CD4-positive, CD25-positive, alpha-beta regulatory T cell (primary cell): ENCODE results near the gene PPIF. TPM values are rescaled to one million over a fixed set of nuclear protein-coding genes. Genes with fewer than 3 reads are reported as not detected.

ENCODE experiments used
- ATAC-seq, 2 donors: fragments of 150-1000 bp; cut with Tn5 transposase; one replicate each; pipeline ENCODE4 v1.10.0; 2021; ENCODE audit warnings: low read depth in 2 of 2, moderate number of reproducible peaks in 2 of 2, moderate library complexity in 1 of 2
- DNase-seq, 3 donors: peaks; one replicate each; pipeline versions ENCODE4 v3.0.0 to v3.0.0-alpha.2; 2012 to 2022; ENCODE audit warnings: mixed read lengths in 1 of 3
- H3K27ac ChIP-seq: one replicate; pipeline ENCODE4 v1.7.0; 2013; ENCODE audit warnings: mild to moderate bottlenecking, low read length; ENCODE audit not compliant: insufficient read depth, poor library complexity, severe bottlenecking
- H3K27me3 ChIP-seq: one replicate; pipeline ENCODE4 v1.7.0; 2013; ENCODE audit warnings: low read length; ENCODE audit not compliant: control insufficient read depth, insufficient read depth
- H3K36me3 ChIP-seq: one replicate; pipeline ENCODE4 v1.7.0; 2013; ENCODE audit warnings: mild to moderate bottlenecking, low read length, moderate library complexity; ENCODE audit not compliant: control insufficient read depth, insufficient read depth
- H3K4me1 ChIP-seq: 2 replicates; pipeline ENCODE4 v1.7.0; 2013; ENCODE audit warnings: mild to moderate bottlenecking, low read length; ENCODE audit not compliant: insufficient read depth, control insufficient read depth, poor library complexity, severe bottlenecking
- H3K4me3 ChIP-seq: one replicate; pipeline ENCODE4 v1.7.0; 2013; ENCODE audit warnings: low read depth, mild to moderate bottlenecking, low read length, moderate library complexity
- H3K9me3 ChIP-seq, 2 experiments: 1 replicate in 1 of 2; 2 replicates in 1 of 2; pipeline ENCODE4 v1.7.0; 2013; ENCODE audit warnings: low read length in 2 of 2, mild to moderate bottlenecking in 1 of 2, moderate library complexity in 1 of 2; ENCODE audit not compliant: control insufficient read depth in 2 of 2
- H3K27ac Mint-ChIP-seq, 3 donors: one replicate each; pipeline ENCODE4 v1.8.0; 2020 to 2022; ENCODE audit warnings: mild to moderate bottlenecking in 3 of 3, mixed read lengths in 3 of 3, moderate library complexity in 2 of 3
- H3K27me3 Mint-ChIP-seq: one replicate; pipeline ENCODE4 v1.8.0; 2022; ENCODE audit warnings: mild to moderate bottlenecking, mixed read lengths
- H3K36me3 Mint-ChIP-seq: one replicate; pipeline ENCODE4 v1.8.0; 2020; ENCODE audit warnings: mixed read lengths
- H3K4me1 Mint-ChIP-seq, 4 donors: one replicate each; pipeline ENCODE4 v1.8.0; 2020 to 2022; ENCODE audit warnings: mixed read lengths in 4 of 4, mild to moderate bottlenecking in 1 of 4
- H3K4me3 Mint-ChIP-seq, 4 donors: one replicate each; pipeline ENCODE4 v1.8.0; 2020 to 2022; ENCODE audit warnings: mild to moderate bottlenecking in 4 of 4, mixed read lengths in 4 of 4, moderate library complexity in 3 of 4
- H3K9me3 Mint-ChIP-seq, 7 donors: one replicate each; pipeline ENCODE4 v1.8.0; 2020 to 2022; ENCODE audit warnings: mixed read lengths in 7 of 7, mild to moderate bottlenecking in 3 of 7, moderate library complexity in 2 of 7
- polyA plus RNA-seq, 4 donors: library from polyadenylated mRNA; unstranded; fragments of 300-500 nt; fragmentation: Illumina TruSeq; gene quantifications; one replicate each; pipeline ENCODE4 v1.2.3, GENCODE V29; 2021
- total RNA-seq: library from RNA; stranded (reverse); gene quantifications from one replicate; pipeline ENCODE4 v1.2.3, GENCODE V29; 2022

Gene PPIF
- total and polyA plus RNA-seq, 5 donors from 2014 or later = 15.5 to 60.2 (median 18.0) TPM

DNA sequence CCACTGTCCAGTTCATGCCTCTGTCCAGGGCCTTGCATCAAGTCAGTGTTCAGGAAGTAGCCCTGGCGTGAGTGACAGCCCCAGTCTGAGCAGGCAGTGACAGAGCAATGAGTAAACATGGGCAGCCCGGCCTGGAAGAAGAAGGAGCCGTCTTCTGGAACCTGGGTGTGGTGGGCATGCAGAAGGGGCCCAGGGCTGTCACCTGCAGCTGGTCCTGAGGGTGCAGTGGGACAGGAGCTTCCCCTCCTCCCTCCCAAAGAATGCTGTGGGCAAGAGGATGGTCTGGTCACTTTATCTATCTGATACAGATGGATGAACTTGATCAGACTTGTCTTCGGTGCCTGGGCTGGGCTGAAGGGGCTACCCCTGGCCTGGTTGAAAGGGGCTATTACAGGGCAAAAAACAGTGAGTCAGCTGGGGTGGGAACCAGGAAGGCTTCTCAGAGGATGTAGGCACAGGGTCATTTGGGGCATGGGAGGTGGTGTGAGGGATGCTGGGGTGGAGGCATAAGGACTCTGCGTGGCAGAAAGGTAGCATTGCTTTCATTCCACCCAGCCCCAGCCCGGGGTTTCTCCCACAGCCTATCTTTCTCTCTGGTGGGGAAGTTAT lies 42.7 kb upstream of the PPIF start:
- no peak for ATAC-seq
- Mint-ChIP-seq H3K27ac (peak overlapping the region in 1 of 3 donors; percentile 42), H3K36me3 (peaks cover 44% of the 10 kb centered on the region), H3K4me3 (no peak overlapping the region), H3K27me3 (no peaks in the 10 kb centered on the region), H3K9me3 (no peaks in the 10 kb centered on the region), H3K4me1 (no peaks in the 10 kb centered on the region)
- no peaks in the 10 kb centered on the region for H3K27me3 ChIP-seq
- peaks cover 61% of the 10 kb centered on the region for H3K36me3 ChIP-seq
- no peak overlapping the region for H3K27ac ChIP-seq
- H3K4me3 ChIP-seq = no peak overlapping the region
- no peak for DNase-seq
- no peaks in the 10 kb centered on the region for H3K9me3 ChIP-seq
- H3K4me1 ChIP-seq = no peaks in the 10 kb centered on the region

DNA sequence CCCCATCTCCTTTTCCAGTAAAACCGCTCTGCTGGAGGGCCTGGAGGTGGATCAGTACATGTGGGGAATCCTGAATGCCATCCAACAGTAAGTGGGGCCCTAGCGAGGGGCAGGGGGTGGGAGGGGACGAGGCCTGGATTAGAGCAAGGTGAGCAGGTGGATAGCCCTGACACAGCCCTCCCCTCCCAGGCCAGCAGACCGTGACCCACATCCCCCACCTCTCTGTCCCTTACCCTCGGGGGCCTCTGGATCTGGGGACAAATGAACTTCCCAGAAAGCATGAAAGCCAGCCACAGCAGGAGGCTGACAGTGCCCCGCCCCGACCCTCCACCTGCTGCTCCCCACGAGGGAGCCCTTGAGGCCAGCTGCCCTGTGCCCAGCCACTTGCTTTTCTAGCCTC lies 41.8 kb upstream of the PPIF start:
- no peak overlapping the region for H3K4me3 Mint-ChIP-seq
- H3K36me3 ChIP-seq = peaks cover 54% of the 10 kb centered on the region
- no peaks in the 10 kb centered on the region for H3K27me3 Mint-ChIP-seq

DNA sequence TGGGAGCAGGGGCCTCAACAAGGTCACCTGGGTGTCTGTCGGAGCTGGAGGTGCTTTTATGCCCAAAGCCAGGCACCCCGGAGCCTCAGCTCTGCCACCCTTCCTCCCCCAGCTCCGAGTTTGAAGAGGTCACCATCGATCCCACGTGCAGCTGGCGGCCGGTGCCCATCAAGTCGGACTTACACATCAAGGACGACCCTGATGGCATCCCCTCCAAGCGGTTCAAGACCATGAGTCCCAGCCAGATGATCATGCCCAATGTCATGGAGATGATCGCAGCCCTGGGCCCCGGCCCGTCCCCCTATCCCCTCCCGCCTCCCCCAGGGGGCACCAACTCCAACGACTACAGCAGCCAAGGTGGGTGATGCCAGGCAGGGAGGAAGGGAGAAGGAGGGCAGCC lies 41.3 kb upstream of the PPIF start:
- H3K27ac ChIP-seq = no peak overlapping the region
- ATAC-seq (no peak), DNase-seq (no peak)
- peaks cover 0 to 1% (median 0%) of the 10 kb centered on the region in 4 donors for H3K4me1 Mint-ChIP-seq
- peaks cover 51% of the 10 kb centered on the region for H3K36me3 ChIP-seq
- H3K27me3 Mint-ChIP-seq = no peaks in the 10 kb centered on the region
- H3K27me3 ChIP-seq = no peaks in the 10 kb centered on the region
- H3K36me3 Mint-ChIP-seq = peaks cover 38% of the 10 kb centered on the region
- no peak overlapping the region for H3K4me3 Mint-ChIP-seq
- H3K9me3 Mint-ChIP-seq = no peaks in the 10 kb centered on the region
- no peaks in the 10 kb centered on the region for H3K4me1 ChIP-seq
- H3K9me3 ChIP-seq = no peaks in the 10 kb centered on the region
- no peak overlapping the region for H3K4me3 ChIP-seq
- no peak overlapping the region for H3K27ac Mint-ChIP-seq

More for the DNA sequence above, 41.8 kb upstream of the PPIF start:
- Histone ChIP-seq H3K27me3 (no peaks in the 10 kb centered on the region), H3K27ac (no peak overlapping the region), H3K4me1 (no peaks in the 10 kb centered on the region), H3K4me3 (no peak overlapping the region), H3K9me3 (no peaks in the 10 kb centered on the region)
- no peaks in the 10 kb centered on the region for H3K9me3 Mint-ChIP-seq
- no peak overlapping the region for H3K27ac Mint-ChIP-seq
- H3K4me1 Mint-ChIP-seq = no peaks in the 10 kb centered on the region
- DNase-seq (no peak), ATAC-seq (no peak)
- H3K36me3 Mint-ChIP-seq = peaks cover 40% of the 10 kb centered on the region

DNA sequence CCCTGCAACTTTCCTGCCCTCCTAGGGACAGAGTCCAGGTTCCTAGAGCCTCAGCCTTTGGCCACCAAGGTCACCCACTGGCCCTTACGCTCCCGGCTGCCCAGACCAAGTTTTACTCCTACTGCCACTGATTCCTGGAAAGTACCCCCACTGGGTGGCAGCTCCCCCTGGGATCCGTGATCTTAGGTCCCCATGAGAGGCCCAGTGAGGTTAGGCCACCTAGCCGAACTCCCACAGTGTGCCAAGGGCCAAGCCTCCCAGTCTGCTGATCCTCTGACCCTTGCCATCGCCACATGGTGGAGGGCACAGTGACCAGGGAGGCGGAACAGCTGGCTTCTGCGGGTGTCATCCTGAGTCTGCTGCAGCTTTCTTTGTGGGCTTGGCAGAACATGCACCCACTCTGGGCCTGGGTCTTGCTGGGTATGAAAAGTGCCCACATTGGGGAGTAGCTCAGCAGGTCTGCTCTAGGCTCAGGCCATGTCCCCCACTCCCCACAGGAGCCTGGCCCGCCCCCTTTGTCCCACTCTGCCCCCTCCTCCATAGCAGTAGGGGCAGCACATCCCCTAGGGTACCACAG lies 40.5 kb upstream of the PPIF start:
- H3K4me3 Mint-ChIP-seq = no peak overlapping the region
- H3K27ac ChIP-seq = no peak overlapping the region
- no peak overlapping the region for H3K4me3 ChIP-seq
- no peak overlapping the region for H3K27ac Mint-ChIP-seq
- no peaks in the 10 kb centered on the region for H3K9me3 Mint-ChIP-seq
- no peaks in the 10 kb centered on the region for H3K4me1 ChIP-seq
- no peaks in the 10 kb centered on the region for H3K27me3 ChIP-seq
- DNase-seq (no peak), ATAC-seq (no peak)
- peaks cover 31% of the 10 kb centered on the region for H3K36me3 Mint-ChIP-seq
- H3K9me3 ChIP-seq = no peaks in the 10 kb centered on the region
- H3K4me1 Mint-ChIP-seq = peaks cover 0 to 1% (median 0%) of the 10 kb centered on the region in 4 donors
- peaks cover 44% of the 10 kb centered on the region for H3K36me3 ChIP-seq
- no peaks in the 10 kb centered on the region for H3K27me3 Mint-ChIP-seq

DNA sequence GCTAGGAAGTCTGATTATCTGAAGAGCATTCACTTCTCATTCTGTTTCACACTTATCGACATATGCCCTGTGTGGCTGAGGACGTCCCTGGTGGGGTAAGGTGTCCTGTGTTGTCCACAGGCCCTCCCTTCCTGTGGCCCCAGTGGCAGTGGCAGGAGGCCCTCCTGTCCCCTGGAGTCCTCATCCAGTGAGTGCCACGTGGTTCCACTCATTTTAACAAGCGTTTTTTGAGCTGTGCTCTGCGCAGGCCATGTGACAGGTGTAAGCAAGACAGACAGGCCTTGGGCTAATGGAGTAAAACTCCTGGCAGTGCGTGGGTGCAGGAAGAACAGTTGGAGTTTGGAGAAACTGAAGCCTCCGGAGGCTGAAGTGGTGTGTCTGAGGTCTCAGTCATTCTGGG lies 39.3 kb upstream of the PPIF start:
- Histone ChIP-seq H3K4me3 (no peak overlapping the region), H3K36me3 (peaks cover 40% of the 10 kb centered on the region), H3K27me3 (no peaks in the 10 kb centered on the region), H3K27ac (no peak overlapping the region), H3K4me1 (no peaks in the 10 kb centered on the region), H3K9me3 (no peaks in the 10 kb centered on the region)
- DNase-seq (no peak), ATAC-seq (peak in 1 of 2 donors; percentile 8)
- peaks cover 0 to 1% (median 0%) of the 10 kb centered on the region in 4 donors for H3K4me1 Mint-ChIP-seq
- no peaks in the 10 kb centered on the region for H3K27me3 Mint-ChIP-seq
- peaks cover 27% of the 10 kb centered on the region for H3K36me3 Mint-ChIP-seq
- H3K9me3 Mint-ChIP-seq = no peaks in the 10 kb centered on the region
- peak overlapping the region in 1 of 3 donors; percentile 51 for H3K27ac Mint-ChIP-seq
- H3K4me3 Mint-ChIP-seq = no peak overlapping the region

DNA sequence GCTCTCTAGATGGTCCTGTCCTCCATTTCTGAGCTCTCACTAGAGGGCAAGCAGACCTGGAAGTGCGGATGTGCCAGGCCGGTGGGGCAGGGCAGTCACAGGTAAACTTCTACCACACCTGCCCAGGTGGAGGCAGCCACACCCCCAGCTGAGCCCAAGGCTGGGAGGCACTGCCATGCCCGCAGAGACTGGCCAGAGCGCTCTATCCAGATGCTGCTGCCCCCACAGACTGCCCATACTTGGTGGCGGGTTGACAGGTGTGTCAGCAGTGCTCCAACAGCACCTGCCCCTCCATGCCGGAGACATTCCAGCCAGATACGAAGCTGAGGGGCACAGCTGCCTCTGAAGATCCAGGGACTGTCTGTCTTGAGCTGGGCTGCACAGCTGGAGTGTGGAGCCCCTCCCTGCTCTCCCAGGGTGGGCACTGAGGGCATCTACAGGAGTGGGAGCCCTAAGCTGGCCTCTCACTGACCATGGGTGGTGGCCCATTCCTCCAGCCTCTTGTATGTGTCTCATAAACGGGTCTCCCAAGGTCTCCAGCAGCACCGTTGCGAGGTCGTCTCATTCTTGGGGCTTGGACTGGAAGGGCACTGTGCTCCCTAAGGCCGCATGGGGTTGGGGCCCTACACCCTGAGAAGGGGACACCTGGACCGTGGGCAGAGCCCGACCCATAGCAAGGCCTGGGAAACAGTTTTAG lies 38.2 kb upstream of the PPIF start:
- peaks cover 31% of the 10 kb centered on the region for H3K36me3 ChIP-seq
- H3K4me1 Mint-ChIP-seq = peaks cover 0 to 2% (median under 1%) of the 10 kb centered on the region in 4 donors
- no peak for ATAC-seq
- no peak overlapping the region for H3K4me3 Mint-ChIP-seq
- H3K4me1 ChIP-seq = no peaks in the 10 kb centered on the region
- no peaks in the 10 kb centered on the region for H3K27me3 Mint-ChIP-seq
- no peak for DNase-seq
- no peaks in the 10 kb centered on the region for H3K9me3 ChIP-seq
- H3K4me3 ChIP-seq = no peak overlapping the region
- no peaks in the 10 kb centered on the region for H3K27me3 ChIP-seq
- H3K36me3 Mint-ChIP-seq = peaks cover 33% of the 10 kb centered on the region
- no peak overlapping the region for H3K27ac ChIP-seq
- H3K27ac Mint-ChIP-seq = peak overlapping the region in 1 of 3 donors; percentile 1
- no peaks in the 10 kb centered on the region for H3K9me3 Mint-ChIP-seq

DNA sequence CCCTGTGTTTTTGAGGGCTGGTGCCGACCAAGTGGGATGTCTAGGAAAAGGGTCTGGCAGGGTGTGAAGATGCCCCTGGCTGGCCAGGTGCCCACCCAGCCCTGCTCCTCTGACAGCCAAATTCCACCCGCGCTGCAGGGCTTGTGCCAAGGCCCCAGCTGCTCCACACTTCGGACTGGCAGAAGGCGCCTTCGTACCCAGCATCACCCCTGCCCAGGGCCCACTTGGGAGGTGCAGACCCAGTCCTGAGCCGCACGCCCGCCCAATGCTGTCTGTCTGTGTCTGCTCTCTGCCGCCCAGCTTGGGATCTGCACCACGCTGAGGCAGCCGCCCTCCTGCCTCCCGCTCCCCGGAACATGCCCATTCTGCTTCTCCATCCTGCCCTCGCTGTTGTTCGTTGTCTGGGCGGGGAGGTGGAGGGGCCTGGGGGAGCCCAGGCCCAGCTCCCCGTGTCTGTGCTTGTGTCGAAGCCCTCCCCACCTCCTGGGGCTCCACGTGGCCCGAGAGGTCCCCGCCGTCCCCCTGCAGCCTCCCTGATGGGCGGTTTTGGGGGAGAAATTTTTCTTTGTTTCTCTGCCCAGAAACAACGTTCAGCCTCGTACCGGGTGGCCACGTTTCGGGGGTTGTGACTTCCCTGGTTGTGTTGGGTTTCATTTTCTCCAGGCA lies 36.9 kb upstream of the PPIF start:
- Histone ChIP-seq H3K9me3 (no peaks in the 10 kb centered on the region), H3K4me1 (no peaks in the 10 kb centered on the region), H3K27ac (no peak overlapping the region), H3K36me3 (peaks cover 23% of the 10 kb centered on the region), H3K4me3 (no peak overlapping the region), H3K27me3 (no peaks in the 10 kb centered on the region)
- Mint-ChIP-seq H3K27ac (peak overlapping the region in 1 of 3 donors; percentile 38), H3K9me3 (no peaks in the 10 kb centered on the region), H3K4me1 (peaks cover 0 to 5% (median under 1%) of the 10 kb centered on the region in 4 donors), H3K4me3 (no peak overlapping the region), H3K27me3 (no peaks in the 10 kb centered on the region), H3K36me3 (peaks cover 29% of the 10 kb centered on the region)
- DNase-seq (no peak), ATAC-seq (no peak)
